PFSK-1 (cell line): ENCODE data around the gene ZPBP.

Source experiments
- FOXP2 ChIP-seq: optimal IDR thresholded peaks from 2 replicates; pipeline ENCODE3; 2011; ENCODE audit warnings: borderline replicate concordance, control low read depth, inconsistent platforms; ENCODE audit not compliant: insufficient read depth; ENCODE audit errors: extremely low read length, extremely low read depth
- POLR2AphosphoS5 ChIP-seq: IDR thresholded peaks from 2 replicates; pipeline ENCODE4 v1.6.1; 2012; ENCODE audit warnings: low read depth, mild to moderate bottlenecking, control low read depth, low read length, moderate library complexity
- SIN3A ChIP-seq: IDR thresholded peaks from 2 replicates; pipeline ENCODE4 v1.6.1; 2012; ENCODE audit warnings: mild to moderate bottlenecking, low read length, moderate library complexity, borderline replicate concordance; ENCODE audit not compliant: insufficient read depth
- TAF1 ChIP-seq: IDR thresholded peaks from 2 replicates; pipeline ENCODE4 v1.6.1; 2012; ENCODE audit warnings: low read length, control low read depth, borderline replicate concordance; ENCODE audit not compliant: insufficient read depth
- TF ChIP-seq, protein P1 (sequence below), 2 experiments: IDR thresholded peaks; 2 replicates each; pipeline versions ENCODE4 v1.6.1 to v1.8.0; 2011 to 2012; ENCODE audit warnings: low read depth in 2 of 2, low read length in 2 of 2, control low read depth in 1 of 2, inconsistent platforms in 1 of 2, mild to moderate bottlenecking in 1 of 2, moderate library complexity in 1 of 2; ENCODE audit not compliant: insufficient read depth in 1 of 2

Gene ZPBP

DNA sequence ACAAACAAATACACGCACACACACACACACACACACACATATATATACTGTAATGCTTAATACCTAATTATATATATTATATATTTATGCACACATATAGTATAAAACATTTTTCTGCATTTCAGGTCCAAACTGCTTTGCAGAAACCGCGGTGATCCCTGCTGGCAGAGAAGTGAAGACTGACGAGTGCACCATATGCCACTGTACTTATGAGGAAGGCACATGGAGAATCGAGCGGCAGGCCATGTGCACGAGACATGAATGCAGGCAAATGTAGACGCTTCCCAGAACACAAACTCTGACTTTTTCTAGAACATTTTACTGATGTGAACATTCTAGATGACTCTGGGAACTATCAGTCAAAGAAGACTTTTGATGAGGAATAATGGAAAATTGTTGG is 181.1 kb downstream of the ZPBP start:
- no peak for TF ChIP-seq TAF1
- TF ChIP-seq SIN3A: no peak
- TF ChIP-seq POLR2AphosphoS5: no peak
- TF ChIP-seq FOXP2: no peak
- TF ChIP-seq, protein P1, sequence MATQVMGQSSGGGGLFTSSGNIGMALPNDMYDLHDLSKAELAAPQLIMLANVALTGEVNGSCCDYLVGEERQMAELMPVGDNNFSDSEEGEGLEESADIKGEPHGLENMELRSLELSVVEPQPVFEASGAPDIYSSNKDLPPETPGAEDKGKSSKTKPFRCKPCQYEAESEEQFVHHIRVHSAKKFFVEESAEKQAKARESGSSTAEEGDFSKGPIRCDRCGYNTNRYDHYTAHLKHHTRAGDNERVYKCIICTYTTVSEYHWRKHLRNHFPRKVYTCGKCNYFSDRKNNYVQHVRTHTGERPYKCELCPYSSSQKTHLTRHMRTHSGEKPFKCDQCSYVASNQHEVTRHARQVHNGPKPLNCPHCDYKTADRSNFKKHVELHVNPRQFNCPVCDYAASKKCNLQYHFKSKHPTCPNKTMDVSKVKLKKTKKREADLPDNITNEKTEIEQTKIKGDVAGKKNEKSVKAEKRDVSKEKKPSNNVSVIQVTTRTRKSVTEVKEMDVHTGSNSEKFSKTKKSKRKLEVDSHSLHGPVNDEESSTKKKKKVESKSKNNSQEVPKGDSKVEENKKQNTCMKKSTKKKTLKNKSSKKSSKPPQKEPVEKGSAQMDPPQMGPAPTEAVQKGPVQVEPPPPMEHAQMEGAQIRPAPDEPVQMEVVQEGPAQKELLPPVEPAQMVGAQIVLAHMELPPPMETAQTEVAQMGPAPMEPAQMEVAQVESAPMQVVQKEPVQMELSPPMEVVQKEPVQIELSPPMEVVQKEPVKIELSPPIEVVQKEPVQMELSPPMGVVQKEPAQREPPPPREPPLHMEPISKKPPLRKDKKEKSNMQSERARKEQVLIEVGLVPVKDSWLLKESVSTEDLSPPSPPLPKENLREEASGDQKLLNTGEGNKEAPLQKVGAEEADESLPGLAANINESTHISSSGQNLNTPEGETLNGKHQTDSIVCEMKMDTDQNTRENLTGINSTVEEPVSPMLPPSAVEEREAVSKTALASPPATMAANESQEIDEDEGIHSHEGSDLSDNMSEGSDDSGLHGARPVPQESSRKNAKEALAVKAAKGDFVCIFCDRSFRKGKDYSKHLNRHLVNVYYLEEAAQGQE (IDR thresholded peaks at IDR 0.05; ENCODE audit: insufficient read depth in 1 of 2, low read depth in 2 of 2, low read length in 2 of 2): no peak

DNA sequence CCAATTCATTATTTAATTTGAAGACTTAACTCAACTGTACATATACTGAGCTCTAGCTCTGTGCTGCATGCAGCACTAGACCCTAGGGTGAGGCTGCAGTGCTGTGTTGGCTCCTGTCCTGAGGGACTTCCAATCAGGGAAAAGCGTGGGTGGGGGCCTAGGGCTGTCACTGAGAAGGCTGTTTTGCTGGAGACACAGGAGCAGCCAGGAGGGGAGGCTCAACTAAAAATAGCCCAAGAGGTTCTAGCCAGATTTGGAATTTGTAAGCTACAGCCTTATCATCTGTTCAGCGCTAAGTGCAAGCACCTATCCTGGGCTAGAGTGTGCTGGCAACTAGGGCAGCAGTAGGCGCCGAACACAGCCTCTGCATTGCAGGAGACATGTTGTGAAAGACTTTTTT is 198.5 kb downstream of the ZPBP start:
- TF ChIP-seq TAF1 (no peak), FOXP2 (no peak), POLR2AphosphoS5 (no peak), SIN3A (no peak)
- TF ChIP-seq, protein P1 (IDR thresholded peaks at IDR 0.05; ENCODE audit: insufficient read depth in 1 of 2, low read depth in 2 of 2, low read length in 2 of 2): no peak

DNA sequence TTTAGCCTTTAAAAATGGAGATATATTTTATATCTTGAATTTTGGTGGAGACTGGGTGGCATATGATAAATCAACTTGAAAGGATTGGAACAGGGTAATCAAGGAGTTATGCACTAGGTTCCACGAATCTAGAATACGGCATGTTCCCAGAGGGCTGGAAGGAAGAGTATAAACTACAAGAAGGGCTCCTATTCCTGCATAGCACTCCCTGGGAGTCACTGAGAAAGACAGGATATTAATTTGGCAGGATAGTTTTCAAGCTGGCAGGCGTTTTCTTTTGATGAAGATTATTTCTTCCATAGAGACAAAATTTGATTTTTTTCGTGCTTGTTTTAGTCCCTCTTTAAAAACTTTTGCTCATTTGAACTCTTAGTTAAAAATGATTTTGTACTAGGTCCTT is 199.9 kb downstream of the ZPBP start:
- TF ChIP-seq TAF1: no peak

DNA sequence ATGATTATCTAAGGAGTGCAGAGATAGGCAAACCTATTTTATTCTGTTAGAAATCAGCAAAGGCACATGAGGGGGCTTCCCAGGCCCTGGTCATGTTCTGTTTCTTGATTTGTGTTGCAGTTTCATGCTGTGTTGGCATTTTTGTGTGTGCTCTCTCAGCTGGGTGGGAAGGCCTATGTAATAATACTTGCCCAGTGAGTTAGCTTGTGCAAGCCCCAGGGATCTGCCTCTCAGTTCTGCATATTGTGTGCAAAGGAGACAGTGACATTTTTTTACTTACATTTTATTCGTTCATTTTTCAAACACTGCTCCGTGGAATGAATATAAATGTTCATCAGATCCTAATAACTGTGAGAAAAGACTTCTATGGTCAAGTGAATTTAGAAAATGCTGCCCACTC is 200.6 kb downstream of the ZPBP start:
- TF ChIP-seq POLR2AphosphoS5 (no peak), FOXP2 (no peak), TAF1 (no peak), SIN3A (no peak)
- TF ChIP-seq, protein P1 (IDR thresholded peaks at IDR 0.05; ENCODE audit: insufficient read depth in 1 of 2, low read depth in 2 of 2, low read length in 2 of 2): no peak
